Stimulated activated CD8-positive, alpha-beta memory T cell treated with anti-CD3 and anti-CD28 coated beads, Interleukin-2, amount 100 ng/mL, for 1 hour (primary cell): Measurements from ENCODE around the gene HADHA.

Experiments used
- DNase-seq, 2 donors: peaks; one replicate each; pipeline ENCODE4 v3.0.0-alpha.2; 2020; ENCODE audit warnings: low read depth in 2 of 2

The HADHA gene

DNA sequence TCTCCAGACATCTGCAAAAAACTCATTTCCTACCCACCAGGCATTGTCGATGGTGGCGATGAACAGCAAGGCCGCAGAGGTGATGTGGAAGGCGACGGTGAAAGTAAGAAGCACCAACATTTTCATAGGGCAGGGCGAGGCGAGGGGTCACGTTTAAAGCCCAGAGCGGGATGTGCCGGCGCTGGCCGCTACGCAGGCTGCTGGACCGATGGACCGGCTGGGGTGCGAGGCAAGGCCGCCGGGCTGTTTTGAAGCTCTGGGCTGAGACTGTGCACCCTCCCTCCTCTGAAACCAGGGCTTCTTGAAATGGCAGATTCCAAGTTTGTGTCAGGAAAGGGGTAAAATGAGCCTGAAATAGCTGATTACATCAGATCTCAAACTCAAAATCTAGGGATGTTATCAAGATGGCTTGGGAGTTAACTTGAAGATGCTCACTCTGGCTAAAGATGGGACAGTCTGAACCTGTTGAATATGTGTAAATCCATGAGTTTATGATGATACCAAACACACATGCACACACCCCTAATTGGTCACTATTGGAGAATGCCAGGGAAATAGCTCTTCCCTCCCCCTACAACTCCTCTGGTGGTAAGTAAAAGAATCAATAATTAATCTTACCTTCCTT lies 103.2 kb downstream of the HADHA start:
- DNase-seq: no peak
